ENCODE measurements around the gene E2F1. TPM values are rescaled to one million over a fixed set of nuclear protein-coding genes. Genes with fewer than 3 reads are reported as not detected.
A peak's percentile ranks its signal among the peaks of the same experiment; 100 is the strongest.

E2F1 gene
- total RNA-seq, 1 donor from 2014 or later = 3.9 TPM

DNA sequence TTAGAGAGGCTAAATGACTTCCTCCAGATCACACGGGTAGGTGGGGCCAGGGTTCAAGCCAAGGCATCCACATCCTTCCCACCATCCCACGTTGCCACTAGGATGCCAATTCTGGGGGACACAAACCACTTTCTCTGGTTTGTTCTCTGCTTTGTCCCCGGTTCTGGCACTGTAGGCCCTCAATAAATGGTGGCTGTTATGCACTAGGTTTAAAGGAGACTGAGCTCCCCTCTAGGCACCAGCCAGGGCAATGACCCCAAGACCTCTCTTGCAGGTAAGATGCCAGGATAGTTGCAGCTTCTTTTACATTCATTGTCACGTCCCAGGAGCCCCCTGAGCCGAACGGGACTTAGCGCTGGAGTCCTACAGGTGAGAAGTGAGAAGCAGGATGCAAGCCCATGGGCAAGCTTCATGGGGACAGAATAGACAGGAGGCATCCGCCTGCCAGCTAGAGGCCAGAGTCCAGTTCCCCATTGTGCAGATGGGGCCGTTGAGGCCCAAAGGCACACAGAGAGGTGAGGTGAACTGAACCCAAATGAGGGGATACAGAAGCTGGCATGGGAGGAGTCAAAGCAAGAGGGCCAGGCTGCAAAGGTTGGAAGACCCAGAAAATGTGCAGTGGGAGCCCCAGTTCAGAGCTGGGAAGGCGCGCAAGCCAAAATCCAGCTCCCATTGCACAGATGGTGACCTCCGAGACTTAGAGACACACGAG lies 33.2 kb upstream of the E2F1 start:
- Histone ChIP-seq H3K27me3 (ENCODE audit: low read depth) (no peaks in the 10 kb centered on the region), H3K9me3 (no peaks in the 10 kb centered on the region), H3K36me3 (peaks cover 9% of the 10 kb centered on the region), H3K4me1 (peaks cover 21% of the 10 kb centered on the region), H3K4me3 (peak overlapping the region; percentile 92), H3K27ac (peak overlapping the region; percentile 84)
- TF ChIP-seq, protein P1, sequence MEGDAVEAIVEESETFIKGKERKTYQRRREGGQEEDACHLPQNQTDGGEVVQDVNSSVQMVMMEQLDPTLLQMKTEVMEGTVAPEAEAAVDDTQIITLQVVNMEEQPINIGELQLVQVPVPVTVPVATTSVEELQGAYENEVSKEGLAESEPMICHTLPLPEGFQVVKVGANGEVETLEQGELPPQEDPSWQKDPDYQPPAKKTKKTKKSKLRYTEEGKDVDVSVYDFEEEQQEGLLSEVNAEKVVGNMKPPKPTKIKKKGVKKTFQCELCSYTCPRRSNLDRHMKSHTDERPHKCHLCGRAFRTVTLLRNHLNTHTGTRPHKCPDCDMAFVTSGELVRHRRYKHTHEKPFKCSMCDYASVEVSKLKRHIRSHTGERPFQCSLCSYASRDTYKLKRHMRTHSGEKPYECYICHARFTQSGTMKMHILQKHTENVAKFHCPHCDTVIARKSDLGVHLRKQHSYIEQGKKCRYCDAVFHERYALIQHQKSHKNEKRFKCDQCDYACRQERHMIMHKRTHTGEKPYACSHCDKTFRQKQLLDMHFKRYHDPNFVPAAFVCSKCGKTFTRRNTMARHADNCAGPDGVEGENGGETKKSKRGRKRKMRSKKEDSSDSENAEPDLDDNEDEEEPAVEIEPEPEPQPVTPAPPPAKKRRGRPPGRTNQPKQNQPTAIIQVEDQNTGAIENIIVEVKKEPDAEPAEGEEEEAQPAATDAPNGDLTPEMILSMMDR (IDR thresholded peaks at IDR 0.05) = no peak
- intact Hi-C loops (cut with DNase I) = no loop called here
- no peak for DNase-seq
- ATAC-seq = no peak

DNA sequence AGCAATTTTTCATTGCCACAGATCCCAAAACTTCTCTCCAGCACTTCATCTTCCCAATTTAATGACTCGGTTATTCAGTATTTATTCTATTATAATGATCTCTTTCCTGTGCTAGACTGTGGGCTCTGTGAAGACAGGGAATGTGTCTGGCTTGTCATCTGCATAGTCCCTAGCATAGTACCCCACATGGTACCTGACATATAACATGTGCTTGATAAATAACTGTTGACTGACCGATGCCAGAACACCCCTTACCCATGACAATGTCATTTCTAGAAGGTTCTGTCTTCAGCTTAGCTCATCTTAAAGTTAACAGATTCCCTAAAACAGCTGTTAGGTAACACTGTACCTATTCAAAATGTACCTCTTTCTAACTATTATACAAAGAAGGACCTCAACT lies 30.3 kb upstream of the E2F1 start:
- DNase-seq (no peak), ATAC-seq (no peak)
- TF ChIP-seq, protein P1 (IDR thresholded peaks at IDR 0.05) = no peak
- Histone ChIP-seq H3K27me3 (ENCODE audit: low read depth) (no peaks in the 10 kb centered on the region), H3K4me3 (no peak overlapping the region), H3K9me3 (no peaks in the 10 kb centered on the region), H3K36me3 (peaks cover 38% of the 10 kb centered on the region), H3K4me1 (peaks cover 21% of the 10 kb centered on the region), H3K27ac (no peak overlapping the region)
- intact Hi-C loops (cut with DNase I) = no loop called here

DNA sequence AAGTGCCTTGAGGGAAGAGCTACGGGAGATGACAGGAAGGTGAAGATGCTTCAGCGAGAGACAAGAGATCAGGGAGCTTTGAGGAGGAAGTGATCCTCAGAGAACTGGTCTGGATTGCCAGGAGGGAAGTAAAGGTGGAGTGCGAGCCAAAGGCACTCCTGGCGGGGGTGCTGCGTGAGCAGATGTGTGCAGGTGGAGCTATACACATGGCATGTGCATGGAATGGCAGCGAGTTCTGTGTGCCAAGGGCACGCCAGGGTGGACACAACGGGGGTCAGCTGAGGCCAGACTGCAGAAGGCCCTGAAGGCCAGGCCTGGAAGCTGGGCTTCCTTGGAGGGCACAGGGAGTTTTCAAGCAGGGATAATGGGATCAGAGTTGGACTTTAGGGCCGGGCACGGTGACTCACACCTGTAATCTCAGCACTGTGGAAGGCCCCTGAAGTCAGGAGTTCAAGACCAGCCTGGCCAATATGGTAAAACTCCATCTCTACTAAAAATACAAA lies 27.7 kb upstream of the E2F1 start:
- TF ChIP-seq, protein P1 (IDR thresholded peaks at IDR 0.05) = no peak
- no peak for DNase-seq
- ATAC-seq = no peak
- Histone ChIP-seq H3K9me3 (no peaks in the 10 kb centered on the region), H3K27ac (no peak overlapping the region), H3K36me3 (peaks cover 49% of the 10 kb centered on the region), H3K4me1 (peaks cover 6% of the 10 kb centered on the region), H3K4me3 (no peak overlapping the region), H3K27me3 (ENCODE audit: low read depth) (no peaks in the 10 kb centered on the region)
- intact Hi-C loops (cut with DNase I) = no loop called here

DNA sequence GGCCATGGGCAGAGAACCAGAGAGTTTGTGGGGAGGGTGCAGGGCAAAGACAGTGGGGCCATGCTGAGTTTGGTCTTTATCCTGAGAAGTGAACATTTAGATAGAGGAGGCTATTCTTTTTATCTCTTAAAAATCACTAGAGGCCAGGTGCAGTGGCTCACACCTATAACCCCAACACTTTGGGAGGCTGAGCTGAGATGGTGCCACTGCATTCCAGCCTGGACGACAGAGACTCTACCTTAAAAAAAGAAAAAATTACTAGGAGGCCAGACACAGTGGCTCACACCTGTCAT lies 25.2 kb upstream of the E2F1 start:
- no peak overlapping the region for H3K4me3 ChIP-seq
- H3K27ac ChIP-seq = no peak overlapping the region
- intact Hi-C loops (cut with DNase I) = no loop called here
- TF ChIP-seq, protein P1 (IDR thresholded peaks at IDR 0.05) = no peak
- H3K9me3 ChIP-seq = no peaks in the 10 kb centered on the region
- peaks cover 68% of the 10 kb centered on the region for H3K36me3 ChIP-seq
- H3K27me3 ChIP-seq (ENCODE audit: low read depth) = no peaks in the 10 kb centered on the region
- H3K4me1 ChIP-seq = no peaks in the 10 kb centered on the region
- ATAC-seq (no peak), DNase-seq (no peak)

DNA sequence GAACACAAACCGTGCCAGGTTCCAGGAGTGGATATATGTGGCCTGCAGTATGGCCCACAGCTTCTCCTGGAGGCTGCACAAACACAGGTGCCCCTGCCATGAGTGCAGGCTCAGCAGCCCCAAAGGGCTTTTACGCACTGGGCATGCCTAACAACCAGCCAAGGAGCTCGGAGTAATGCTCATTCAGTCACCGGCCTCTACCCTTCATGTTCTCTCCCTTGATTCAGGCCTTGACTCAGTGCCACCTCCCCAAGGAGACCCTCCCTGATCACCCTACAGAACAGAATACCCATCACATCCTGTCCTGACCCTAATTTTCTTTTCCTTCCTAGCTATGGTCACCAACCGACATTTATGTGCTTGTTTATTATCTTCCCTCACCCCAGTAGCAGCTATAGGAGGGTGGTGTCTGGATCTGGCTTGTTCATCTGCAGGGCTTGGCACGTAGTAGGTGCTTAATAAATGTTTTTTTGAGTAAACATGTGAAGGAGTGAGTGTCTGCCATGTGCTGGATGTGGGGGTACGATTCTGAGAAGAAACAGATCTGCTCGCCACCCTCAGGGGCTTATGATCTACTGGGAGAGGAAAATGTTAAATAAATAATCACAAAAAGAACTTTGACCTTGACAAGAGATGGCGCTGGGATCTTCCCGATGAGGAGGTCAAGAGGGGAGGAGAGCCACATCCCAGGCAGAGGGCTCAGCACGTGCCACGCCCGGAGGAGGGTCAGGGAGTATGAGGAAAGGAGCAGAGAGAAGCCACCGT lies 24.7 kb upstream of the E2F1 start:
- DNase-seq (no peak), ATAC-seq (no peak)
- Histone ChIP-seq H3K4me3 (no peak overlapping the region), H3K36me3 (peaks cover 73% of the 10 kb centered on the region), H3K27me3 (ENCODE audit: low read depth) (no peaks in the 10 kb centered on the region), H3K27ac (no peak overlapping the region), H3K4me1 (no peaks in the 10 kb centered on the region), H3K9me3 (no peaks in the 10 kb centered on the region)
- intact Hi-C loops (cut with DNase I) = no loop called here
- TF ChIP-seq, protein P1 (IDR thresholded peaks at IDR 0.05) = no peak

Data from lower lobe of right lung (tissue), 2 donors.